Activated effector memory CD4-positive, alpha-beta T cell treated with Interleukin-2 at 50 U/mL for 16 hours (primary cell): ENCODE measurements around the gene IGSF23.
"Not testable (repeated sequence)": the region's sequence is repeated elsewhere in the genome, so short reads cannot be mapped to it uniquely, and the experiment has no call there.

Experiments
- DNase-seq: peaks from one replicate; pipeline ENCODE4 v3.0.0-alpha.2; 2020

Gene IGSF23

GRCh38 chr19:44670027-44670426 is 56.7 kb downstream of the IGSF23 start:
- DNase-seq, result not testable (repeated sequence)

DNA sequence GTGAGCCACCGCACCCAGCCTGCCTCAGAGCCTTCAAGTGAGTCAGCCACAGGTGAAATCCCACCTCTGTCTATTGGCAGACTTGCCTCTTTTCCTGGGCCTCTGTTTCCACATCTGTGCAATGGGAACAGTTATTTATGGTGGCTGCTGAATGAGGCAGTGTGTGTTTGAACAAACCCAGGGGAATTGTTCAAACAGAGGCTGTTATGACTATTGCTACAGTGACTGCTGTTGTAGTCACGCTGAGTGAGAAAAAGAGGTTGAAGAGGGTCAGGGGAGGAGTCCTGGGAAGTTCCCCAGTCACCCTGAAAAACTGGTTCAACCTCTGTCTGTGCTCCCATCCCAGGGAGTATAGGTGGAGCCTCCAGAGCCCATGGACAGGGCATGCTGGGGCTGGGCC is 58.0 kb downstream of the IGSF23 start, which contains the start of gene CEACAM19:
Gene CEACAM19 (plus strand): TSS at position 83 of the 400 bp plus-strand sequence. CDS start 450 bp downstream, outside the sequence.
- no peak for DNase-seq

GRCh38 chr19:44672226-44672625 is 58.9 kb downstream of the IGSF23 start:
- DNase-seq, result no peak

DNA sequence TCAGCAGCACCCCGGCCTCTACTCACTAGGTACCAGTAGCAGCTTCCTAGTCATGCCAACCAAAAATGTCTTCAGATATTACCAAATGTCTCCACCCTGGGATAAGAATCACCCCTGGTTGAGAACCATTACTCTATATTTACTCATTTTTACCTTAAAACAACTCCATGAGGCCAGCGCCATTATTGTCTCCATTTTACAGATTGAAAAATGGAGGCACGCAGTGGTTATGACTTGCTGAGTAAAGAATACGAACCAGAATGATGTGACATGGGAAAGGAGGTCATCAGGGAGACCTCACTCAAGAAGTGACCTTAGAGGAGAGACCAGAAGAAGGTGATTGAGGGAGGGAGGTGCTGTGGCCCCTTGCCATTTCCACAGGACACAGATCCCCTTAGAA is 60.1 kb downstream of the IGSF23 start:
- no peak for DNase-seq

GRCh38 chr19:44675521-44675920 is 62.2 kb downstream of the IGSF23 start:
- DNase-seq, result no peak

DNA sequence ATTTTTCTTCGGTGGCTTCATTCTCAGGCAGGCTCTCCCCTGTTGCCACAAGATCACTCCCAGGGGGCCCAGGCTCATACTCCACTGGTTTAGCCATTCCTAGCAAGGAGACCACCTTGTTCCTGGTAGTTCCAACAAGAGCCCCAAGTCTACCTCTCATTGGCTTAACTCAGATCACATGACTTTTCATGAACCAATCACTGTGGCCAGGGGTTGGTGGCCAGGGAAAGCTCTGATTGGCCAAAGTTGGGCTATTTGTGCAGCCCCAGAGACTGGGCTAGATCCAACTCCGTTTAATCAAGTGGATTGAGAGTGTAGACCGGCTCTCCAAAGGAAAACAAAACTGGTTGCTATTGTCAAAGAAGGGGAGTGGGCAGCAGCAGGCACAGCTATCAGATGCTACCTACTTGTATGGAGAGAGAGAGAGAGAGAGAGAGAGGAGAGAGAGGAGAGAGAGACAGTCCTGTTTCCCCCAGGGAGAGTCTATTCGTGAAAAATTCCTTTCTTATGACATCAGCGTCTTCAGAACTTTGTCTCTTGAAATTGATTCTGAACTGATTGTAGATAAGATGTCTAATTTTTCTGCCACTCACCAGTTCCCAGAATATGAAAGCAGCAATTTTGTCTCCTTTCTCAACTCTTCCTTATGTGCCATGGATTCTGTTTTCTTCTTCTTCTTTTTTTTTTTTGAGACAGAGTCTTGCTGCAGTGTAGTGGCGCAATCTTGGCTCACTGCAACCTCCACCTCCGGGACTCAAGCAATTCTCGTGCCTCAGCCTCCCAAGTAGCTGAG is 63.9 kb downstream of the IGSF23 start:
- no peak for DNase-seq

DNA sequence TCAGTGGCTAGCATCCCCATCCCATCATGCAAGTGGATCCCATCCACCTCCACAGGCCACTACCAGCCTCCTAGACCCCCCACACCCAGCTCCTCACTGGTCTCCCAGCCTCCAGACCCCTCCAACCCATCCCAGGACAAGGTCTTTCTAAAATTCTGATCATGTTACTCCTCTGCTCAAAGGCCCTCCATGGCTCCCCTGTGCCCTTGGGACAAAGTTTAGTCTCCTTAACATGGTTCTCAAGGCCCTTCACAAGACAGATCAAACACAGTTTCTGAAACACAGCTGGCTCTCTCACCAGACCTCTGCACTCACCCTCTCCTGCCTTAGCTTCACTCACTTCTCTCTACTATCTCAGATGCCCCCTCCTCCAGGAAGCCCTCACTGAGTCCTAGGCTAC is 67.2 kb downstream of the IGSF23 start:
- DNase-seq, result no peak

- no peak for DNase-seq
These were observed 68.8 kb downstream of the IGSF23 start for GRCh38 chr19:44681992-44682790.

- no peak for DNase-seq
These were observed 69.4 kb downstream of the IGSF23 start for GRCh38 chr19:44682807-44683206.

GRCh38 chr19:44683434-44684210 is 70.3 kb downstream of the IGSF23 start:
- no peak for DNase-seq

DNA sequence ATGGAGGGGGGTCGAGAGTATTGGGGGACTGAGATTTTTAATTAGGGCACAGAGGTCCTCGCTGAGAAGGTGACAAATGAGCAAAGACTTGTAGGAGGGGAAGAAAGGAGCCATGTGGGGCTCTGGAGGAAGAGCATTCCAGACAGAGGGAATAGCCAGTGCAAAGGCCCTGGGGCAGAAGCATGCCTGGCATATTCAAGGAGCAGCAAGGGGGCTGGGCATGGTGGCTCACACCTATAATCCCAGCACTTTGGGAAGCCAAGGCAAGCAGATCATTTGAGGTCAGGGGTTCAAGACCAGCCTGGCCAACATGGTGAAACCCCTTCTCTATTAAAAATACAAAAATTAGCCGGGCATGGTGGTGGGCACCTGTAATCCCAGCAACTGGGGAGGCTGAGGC is 71.0 kb downstream of the IGSF23 start:
- not testable (repeated sequence) for DNase-seq

DNA sequence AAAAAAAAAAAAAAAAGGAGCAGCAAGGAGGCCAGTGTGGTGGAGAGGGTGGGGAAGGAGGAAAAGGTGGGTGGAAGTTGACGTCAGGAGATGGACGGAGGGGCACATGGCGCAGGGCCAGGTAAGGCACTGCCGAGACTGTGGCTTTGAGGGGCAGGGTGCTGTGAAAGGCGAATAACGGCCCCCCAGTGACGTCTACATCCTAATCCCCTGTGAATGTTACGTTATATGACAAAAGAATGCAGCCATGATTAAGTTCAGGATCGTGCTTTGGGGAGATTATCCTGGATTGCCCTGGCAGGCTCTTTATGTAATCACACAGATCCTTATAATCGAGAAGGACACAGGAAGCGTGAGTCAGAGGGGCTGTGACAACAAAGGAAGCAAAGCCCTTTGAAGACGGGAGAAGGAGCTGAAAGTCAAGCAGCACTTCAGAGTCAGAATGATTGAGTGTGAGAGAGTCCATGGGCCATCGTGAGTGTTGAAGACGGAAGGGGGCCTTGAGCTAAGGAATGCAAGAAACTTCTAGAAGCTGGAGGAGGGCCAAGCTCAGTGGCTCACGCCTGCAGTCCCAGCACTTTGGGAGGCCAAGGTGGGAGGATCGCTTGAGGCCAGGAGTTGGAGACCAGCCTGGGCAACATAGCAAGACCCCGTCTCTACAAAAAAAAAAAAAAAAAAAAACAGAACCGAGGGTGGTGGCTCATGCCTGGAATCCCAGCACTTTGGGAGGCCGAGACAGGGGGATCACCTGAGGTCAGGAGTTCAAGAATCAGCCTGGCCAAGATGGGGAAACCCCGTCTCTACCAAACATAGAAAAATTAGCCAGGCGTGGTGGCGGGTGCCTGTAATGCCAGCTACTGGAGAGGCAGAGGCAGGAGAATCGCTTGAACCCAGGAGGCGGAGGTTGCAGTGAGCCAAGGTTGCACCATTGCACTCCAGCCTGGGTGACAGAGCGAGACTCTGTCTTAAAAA is 71.8 kb downstream of the IGSF23 start:
- DNase-seq, result no peak

GRCh38 chr19:44685877-44686276 is 72.5 kb downstream of the IGSF23 start:
- DNase-seq, result no peak
